ENCODE results near the gene SLC12A3.

GRCh38 chr16:56921571-56921970 is 56.6 kb downstream of the SLC12A3 start:
- no peak for TF ChIP-seq CTCF (IDR thresholded peaks at IDR 0.05; ENCODE audit: borderline replicate concordance, extremely low read depth, low read length, poor library complexity, severe bottlenecking)
- TF ChIP-seq EZH2 (IDR thresholded peaks at IDR 0.05; ENCODE audit: borderline replicate concordance, low read depth, low read length, severe bottlenecking), result no peak
